K562 (cell line): ENCODE measurements around the gene KIAA2012. TPM values are rescaled to one million over a fixed set of nuclear protein-coding genes. Genes with fewer than 3 reads are reported as not detected.
A peak's percentile ranks its signal among the peaks of the same experiment; 100 is the strongest.

Experiments
- ATAC-seq: fragments of 200-7000 bp; cut with Tn5 transposase; 3 replicates; pipeline ENCODE4 v1.9.1; 2020; ENCODE audit warnings: moderate library complexity
- BruUV-seq: library from RNA; stranded (reverse); fragments of 400-500 nt; replicated peaks from 2 replicates; lab custom pipeline; 2021; lab: Mats Ljungman, UMichigan
- CTCF ChIA-PET: fragments of 300-600 bp; formaldehyde crosslinking; extraction: SDS; loops from one replicate; lab custom pipeline; 2021; ENCODE audit warnings: low intra/inter-chr PET ratio; lab: Yijun Ruan, JAX
- POLR2A ChIA-PET: fragments of 300-600, 350-650 bp; sonication (Branson Sonifier 250); formaldehyde crosslinking; extraction: SDS; loops from one replicate; lab custom pipeline; 2021; ENCODE audit warnings: antibody characterized with exemption, inconsistent platforms; lab: Yijun Ruan, JAX
- DNase-seq, 4 experiments: peaks; one replicate each; pipeline versions ENCODE4 v3.0.0 to v3.0.0-alpha.2; 2011 to 2018; ENCODE audit warnings: low spot score in 3 of 4, mixed read lengths in 3 of 4; ENCODE audit errors: extremely low read depth in 1 of 4
- FAIRE-seq: peaks from 2 replicates; lab custom pipeline; 2011; peaks lifted over from hg19 to GRCh38; lab: Jason Lieb, UNC
- H2AFZ ChIP-seq: 2 replicates; pipeline ENCODE4 v1.6.0; 2011; ENCODE audit warnings: low read depth, low read length, control low read depth, inconsistent platforms
- H3K27ac ChIP-seq: fragments of 200-600 bp; 3 replicates; pipeline ENCODE4 v1.8.0; 2011; ENCODE audit warnings: low read depth, mild to moderate bottlenecking, control low read depth, inconsistent platforms, low read length, moderate library complexity, mixed read lengths; ENCODE audit errors: extremely low read depth
- H3K27me3 ChIP-seq, 2 experiments: fragments of 300-600 bp in 1 of 2; 2 replicates in 1 of 2; 3 replicates in 1 of 2; pipeline versions ENCODE4 v1.6.0 to v1.8.0; 2011; ENCODE audit warnings: inconsistent platforms in 2 of 2, low read length in 2 of 2, mild to moderate bottlenecking in 1 of 2, mixed read lengths in 1 of 2, moderate library complexity in 1 of 2; ENCODE audit not compliant: control insufficient read depth in 2 of 2, insufficient read depth in 2 of 2
- H3K36me3 ChIP-seq: fragments of 300-600 bp; 3 replicates; pipeline ENCODE4 v1.8.0; 2011; ENCODE audit warnings: mild to moderate bottlenecking, low read length, inconsistent platforms; ENCODE audit not compliant: control insufficient read depth, insufficient read depth
- H3K4me1 ChIP-seq, 2 experiments: fragments of 200-600 bp in 1 of 2; replicated peaks in 1 of 2; 2 replicates in 1 of 2; 3 replicates in 1 of 2; pipeline versions ENCODE4 v1.5.1 to v1.8.0; 2011; ENCODE audit warnings: inconsistent platforms in 2 of 2, low read length in 2 of 2, mild to moderate bottlenecking in 1 of 2, mixed read lengths in 1 of 2, moderate library complexity in 1 of 2; ENCODE audit not compliant: control insufficient read depth in 2 of 2, insufficient read depth in 2 of 2
- H3K4me2 ChIP-seq: 2 replicates; pipeline ENCODE4 v1.6.1; 2011; ENCODE audit warnings: low read length, control low read depth, inconsistent platforms, mixed read lengths; ENCODE audit not compliant: insufficient read depth
- H3K4me3 ChIP-seq: fragments of 200-600 bp; sonication (generic), shearing (Covaris generic); 2 replicates; pipeline ENCODE4 v1.5.1; 2016; ENCODE audit warnings: control low read depth, inconsistent platforms
- H3K79me2 ChIP-seq: fragments of 200-600 bp; 3 replicates; pipeline ENCODE4 v1.8.0; 2011; ENCODE audit warnings: low read length, inconsistent platforms; ENCODE audit not compliant: control insufficient read depth, insufficient read depth
- H3K9ac ChIP-seq, 2 experiments: 2 replicates each; pipeline versions ENCODE4 v1.6.0 to v1.6.1; 2011; ENCODE audit warnings: low read depth in 2 of 2, low read length in 2 of 2, control low read depth in 1 of 2, inconsistent platforms in 1 of 2, mild to moderate bottlenecking in 1 of 2, mixed read lengths in 1 of 2; ENCODE audit not compliant: insufficient read depth in 1 of 2
- H3K9me1 ChIP-seq: one replicate; pipeline ENCODE4 v1.6.0; 2011; ENCODE audit warnings: inconsistent platforms, mild to moderate bottlenecking, low read length, moderate library complexity; ENCODE audit not compliant: control insufficient read depth, insufficient read depth
- H3K9me3 ChIP-seq: replicated peaks from 2 replicates; pipeline ENCODE4 v1.5.1; 2011; ENCODE audit warnings: low read depth, low read length, inconsistent platforms; ENCODE audit not compliant: control insufficient read depth, insufficient read depth
- H4K20me1 ChIP-seq: replicated peaks from 2 replicates; pipeline ENCODE4 v1.6.1; 2011; ENCODE audit warnings: low read length, inconsistent platforms, mixed read lengths; ENCODE audit not compliant: control insufficient read depth, insufficient read depth
- ADNP ChIP-seq: fragments of 200-800 bp; sonication (Bioruptor generic); IDR thresholded peaks from 2 replicates; pipeline ENCODE4 v1.6.1; 2016; ENCODE audit warnings: missing genetic modification characterization, missing compliant biosample characterization
- CREBBP ChIP-seq: IDR thresholded peaks from one replicate; pipeline ENCODE4 v1.6.1; 2012; ENCODE audit warnings: low read depth, mild to moderate bottlenecking, control low read depth, inconsistent platforms, low read length
- EGR1 ChIP-seq: fragments of 450-650 bp; conservative IDR thresholded peaks from 2 replicates; pipeline ENCODE4 v1.6.1; 2017; ENCODE audit warnings: mild to moderate bottlenecking
- ESRRA ChIP-seq: fragments of 450-650 bp; IDR thresholded peaks from 2 replicates; pipeline ENCODE4 v1.6.1; 2014; ENCODE audit warnings: low read depth, mild to moderate bottlenecking, moderate library complexity, borderline replicate concordance
- JUND ChIP-seq, 2 experiments: IDR thresholded peaks; 2 replicates in 1 of 2; 3 replicates in 1 of 2; pipeline ENCODE4 v1.6.1; 2011; ENCODE audit warnings: borderline replicate concordance in 2 of 2, low read depth in 2 of 2, low read length in 2 of 2, improper control_type of control experiment in 1 of 2, missing biosample characterization in 1 of 2, missing genetic modification characterization in 1 of 2, missing genetic modification reagents in 1 of 2
- LEF1 ChIP-seq: fragments of 450-650 bp; IDR thresholded peaks from 2 replicates; pipeline ENCODE4 v1.6.1; 2016; ENCODE audit warnings: mild to moderate bottlenecking
- MAFG ChIP-seq: fragments of 450-650 bp; conservative IDR thresholded peaks from 2 replicates; pipeline ENCODE4 v1.6.1; 2016; ENCODE audit warnings: missing genetic modification characterization, missing compliant biosample characterization
- MAFK ChIP-seq: IDR thresholded peaks from 2 replicates; pipeline ENCODE4 v1.6.1; 2011; ENCODE audit warnings: low read length, improper control_type of control experiment
- RBM14 ChIP-seq: fragments of 200-400 bp; formaldehyde crosslinking; IDR thresholded peaks from 2 replicates; pipeline ENCODE4 v1.6.1; 2018; ENCODE audit warnings: low read depth, mild to moderate bottlenecking, low read length, moderate library complexity, borderline replicate concordance; ENCODE audit not compliant: insufficient read depth
- SRSF1 ChIP-seq: fragments of 200-400 bp; formaldehyde crosslinking; IDR thresholded peaks from 2 replicates; pipeline ENCODE4 v1.6.1; 2017; ENCODE audit warnings: mild to moderate bottlenecking, low read depth, low read length, moderate library complexity
- ZKSCAN3 ChIP-seq: fragments of 250-450 bp; sonication (Bioruptor Pico); IDR thresholded peaks from 2 replicates; pipeline ENCODE4 v1.4.0; 2020
- ZNF146 ChIP-seq: IDR thresholded peaks from one replicate; pipeline ENCODE4 v1.6.1; 2018; ENCODE audit warnings: missing compliant biosample characterization; ENCODE audit not compliant: unreplicated experiment
- ZNF282 ChIP-seq: sonication (generic); formaldehyde crosslinking; IDR thresholded peaks from 2 replicates; pipeline ENCODE4 v1.8.1; 2023; ENCODE audit warnings: missing genetic modification reagents
- ZNF445 ChIP-seq: fragments of 250-450 bp; sonication (Bioruptor Pico); IDR thresholded peaks from 2 replicates; pipeline ENCODE4 v1.4.0; 2020; ENCODE audit warnings: low read depth, mild to moderate bottlenecking, moderate library complexity
- ZZZ3 ChIP-seq: fragments of 450-650 bp; IDR thresholded peaks from 2 replicates; pipeline ENCODE4 v1.6.1; 2016; ENCODE audit warnings: antibody characterized with exemption, mild to moderate bottlenecking, moderate library complexity
- WGBS: fragments of 100-300 bp; shearing (Covaris generic); methylation state at CpG from one replicate; pipeline ENCODE4 v1.1.6; 2016; ENCODE audit warnings: low coverage, mixed read lengths; ENCODE audit not compliant: insufficient coverage; ENCODE audit errors: missing lambda C conversion rate; 5-methylcytosine and 5-hydroxymethylcytosine counted together
- in situ Hi-C: fragments of 300-500 bp; cut with MboI; formaldehyde crosslinking; loops from 4 replicates; pipeline ENCODE4 v1.15.0; 2018; ENCODE audit warnings: inconsistent platforms, mixed read lengths
- intact Hi-C: fragments of 100-400 bp; cut with micrococcal nuclease; formaldehyde crosslinking; loops from 2 replicates; pipeline ENCODE4 v1.14.2; 2022
- polyA plus RNA-seq, 8 experiments: library from polyadenylated mRNA; depleted of rRNA in 4 of 8; stranded (reverse) in 5 of 8; unstranded in 3 of 8; fragments of >200 nt; fragmentation: Nextera tagmentation in 2 of 8; fragmentation: Illumina TruSeq in 1 of 8; extraction: Ambion mirVana in 2 of 8; extraction: Trizol in 1 of 8; gene quantifications; 2 replicates each; pipeline versions ENCODE4 v1.2.1 to v1.2.3, GENCODE V29; 2011 to 2014; ENCODE audit warnings: inconsistent platforms in 1 of 8, missing spikeins in 1 of 8
- total RNA-seq, 7 experiments: library from RNA; depleted of rRNA in 6 of 7; stranded (reverse); fragments of >200 nt in 6 of 7; fragmentation: Illumina TruSeq in 2 of 7; extraction: Trizol in 2 of 7; gene quantifications; 2 replicates each; pipeline versions ENCODE4 v1.2.1 to v1.2.3, GENCODE V29; 2011 to 2021; ENCODE audit warnings: low replicate concordance in 1 of 7
- TF ChIP-seq, protein P1 (sequence below): fragments of 450-650 bp; formaldehyde crosslinking; conservative IDR thresholded peaks from 2 replicates; pipeline ENCODE4 v1.4.0; 2022; ENCODE audit warnings: mild to moderate bottlenecking, missing genetic modification characterization
- TF ChIP-seq, protein P2 (sequence below): fragments of 450-650 bp; formaldehyde crosslinking; IDR thresholded peaks from 2 replicates; pipeline ENCODE4 v1.4.0; 2020; ENCODE audit warnings: mild to moderate bottlenecking, mixed read lengths
- TF ChIP-seq, protein P3 (sequence below), 2 experiments: fragments of 250-450 bp in 1 of 2; fragments of 450-650 bp in 1 of 2; sonication (Bioruptor Pico) in 1 of 2; IDR thresholded peaks; 2 replicates each; pipeline versions ENCODE4 v1.6.1 to v1.8.0; 2016 to 2021; ENCODE audit warnings: mild to moderate bottlenecking in 2 of 2, moderate library complexity in 2 of 2, missing compliant biosample characterization in 1 of 2, missing genetic modification characterization in 1 of 2

The KIAA2012 gene
- total and polyA plus RNA-seq, 9 of the 15 experiments (the other 6 are each of a cell fraction or from before 2014, with no cell fraction given), result not detected

DNA sequence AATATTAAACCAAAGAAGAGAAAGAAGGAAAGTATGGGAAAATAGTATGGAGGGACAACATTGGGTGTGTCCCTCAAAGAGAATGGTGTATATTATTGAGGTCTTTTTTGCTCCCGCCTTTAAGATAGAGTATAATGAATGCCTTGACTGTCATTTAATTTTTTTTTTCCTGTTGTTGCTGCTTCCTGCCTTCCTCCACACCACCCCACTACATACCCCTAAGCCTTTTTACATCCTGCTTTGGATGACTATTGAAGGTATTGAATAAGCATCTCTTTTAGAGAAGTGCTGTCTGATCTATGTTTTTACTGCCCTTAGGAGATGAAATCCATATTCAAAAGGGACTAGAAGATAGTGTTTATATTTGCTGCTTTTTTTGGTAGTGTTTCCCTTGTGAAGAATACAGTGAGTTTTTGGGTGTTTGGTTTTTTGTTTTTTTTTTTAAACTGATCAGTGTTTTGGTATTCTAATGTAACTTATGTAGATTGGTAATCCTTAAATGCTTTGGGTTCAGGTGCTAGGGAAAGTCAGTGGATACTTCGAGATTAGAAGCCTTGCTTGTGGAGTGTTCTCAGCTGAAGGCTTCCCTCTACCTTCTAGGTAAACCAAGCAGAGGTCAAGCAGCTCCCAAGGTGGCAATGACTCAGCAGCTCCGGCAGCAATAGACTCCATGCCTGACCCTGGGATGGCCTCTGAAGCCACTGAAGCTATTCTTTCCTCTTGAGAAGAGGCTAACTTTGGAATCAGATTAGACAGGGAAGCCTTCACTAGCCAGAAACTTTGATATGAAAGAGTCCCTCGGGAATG lies 34.4 kb upstream of the KIAA2012 start:
- H3K79me2 ChIP-seq, result no peaks in the 10 kb centered on the region
- BruUV-seq, result no TSS peak
- in situ Hi-C loops (no loop called here), intact Hi-C loops (no loop called here)
- no peak overlapping the region for H3K27ac ChIP-seq
- H4K20me1 ChIP-seq, result no peaks in the 10 kb centered on the region
- peak; percentile 67 for FAIRE-seq
- POLR2A ChIA-PET, result no interaction called here
- H3K4me2 ChIP-seq, result no peak overlapping the region; the same call in 1 of the 2 replicates
- no peaks in the 10 kb centered on the region for H3K9me3 ChIP-seq
- no peaks in the 10 kb centered on the region for H3K9me1 ChIP-seq
- no peak overlapping the region for H3K4me3 ChIP-seq
- H3K27me3 ChIP-seq, result no peaks in the 10 kb centered on the region
- 23% methylated on average over 4 of the region's 4 CpGs for WGBS
- CTCF ChIA-PET, result no interaction called here
- H2AFZ ChIP-seq, result 0 out of 2 replicates have a peak overlapping the region, but pooled peaks have one; percentile 39
- H3K36me3 ChIP-seq, result no peaks in the 10 kb centered on the region
- peak; percentile 75 for ATAC-seq
- peak; percentile 28 to 66 (median 38) for DNase-seq
- peaks cover 12 to 33% of the 10 kb centered on the region in 2 experiments; a peak in 4 of 5 replicates for H3K4me1 ChIP-seq
- H3K9ac ChIP-seq, result no peak overlapping the region
- TF ChIP-seq, protein P1, sequence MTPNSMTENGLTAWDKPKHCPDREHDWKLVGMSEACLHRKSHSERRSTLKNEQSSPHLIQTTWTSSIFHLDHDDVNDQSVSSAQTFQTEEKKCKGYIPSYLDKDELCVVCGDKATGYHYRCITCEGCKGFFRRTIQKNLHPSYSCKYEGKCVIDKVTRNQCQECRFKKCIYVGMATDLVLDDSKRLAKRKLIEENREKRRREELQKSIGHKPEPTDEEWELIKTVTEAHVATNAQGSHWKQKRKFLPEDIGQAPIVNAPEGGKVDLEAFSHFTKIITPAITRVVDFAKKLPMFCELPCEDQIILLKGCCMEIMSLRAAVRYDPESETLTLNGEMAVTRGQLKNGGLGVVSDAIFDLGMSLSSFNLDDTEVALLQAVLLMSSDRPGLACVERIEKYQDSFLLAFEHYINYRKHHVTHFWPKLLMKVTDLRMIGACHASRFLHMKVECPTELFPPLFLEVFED (CRISPR knock-in tag), result no peak
- TF ChIP-seq, protein P2, sequence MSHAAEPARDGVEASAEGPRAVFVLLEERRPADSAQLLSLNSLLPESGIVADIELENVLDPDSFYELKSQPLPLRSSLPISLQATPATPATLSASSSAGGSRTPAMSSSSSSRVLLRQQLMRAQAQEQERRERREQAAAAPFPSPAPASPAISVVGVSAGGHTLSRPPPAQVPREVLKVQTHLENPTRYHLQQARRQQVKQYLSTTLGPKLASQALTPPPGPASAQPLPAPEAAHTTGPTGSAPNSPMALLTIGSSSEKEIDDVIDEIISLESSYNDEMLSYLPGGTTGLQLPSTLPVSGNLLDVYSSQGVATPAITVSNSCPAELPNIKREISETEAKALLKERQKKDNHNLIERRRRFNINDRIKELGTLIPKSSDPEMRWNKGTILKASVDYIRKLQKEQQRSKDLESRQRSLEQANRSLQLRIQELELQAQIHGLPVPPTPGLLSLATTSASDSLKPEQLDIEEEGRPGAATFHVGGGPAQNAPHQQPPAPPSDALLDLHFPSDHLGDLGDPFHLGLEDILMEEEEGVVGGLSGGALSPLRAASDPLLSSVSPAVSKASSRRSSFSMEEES (CRISPR knock-in tag), result no peak
- TF ChIP-seq ZNF445 (no peak), MAFK (peak; percentile 39; the same call in 1 of the 2 replicates), LEF1 (no peak), EGR1 (no peak), ZNF282 (CRISPR knock-in tag) (no peak), ZKSCAN3 (CRISPR knock-in tag) (no peak), JUND (IDR thresholded peaks at IDR 0.05; ENCODE audit: borderline replicate concordance, low read depth, low read length) (peak; percentile 47; the same call in 1 of the 2 replicates), JUND (tag; IDR thresholded peaks at IDR 0.05; ENCODE audit: borderline replicate concordance, low read depth, low read length) (no peak; the same call in 2 of the 3 replicates), MAFG (tag) (peak; percentile 78), ZNF146 (CRISPR knock-in tag) (no peak), ADNP (no peak), RBM14 (no peak), ESRRA (peak; percentile 74; the same call in 1 of the 2 replicates), CREBBP (no peak), SRSF1 (no peak), ZZZ3 (no peak)
- TF ChIP-seq, protein P3, sequence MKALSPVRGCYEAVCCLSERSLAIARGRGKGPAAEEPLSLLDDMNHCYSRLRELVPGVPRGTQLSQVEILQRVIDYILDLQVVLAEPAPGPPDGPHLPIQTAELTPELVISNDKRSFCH (CRISPR knock-in tag; IDR thresholded peaks at IDR 0.05), result no peak
- TF ChIP-seq, protein P3 (tag; IDR thresholded peaks at IDR 0.05), result no peak
